HG03108 (cell line): ENCODE results near the gene KIF2C.

Experiments used
- ATAC-seq: cut with Tn5 transposase; IDR thresholded peaks from one replicate; pipeline ENCODE4 v1.9.1; 2021; ENCODE audit warnings: moderate library complexity; ENCODE audit not compliant: unreplicated experiment

Gene KIF2C

DNA sequence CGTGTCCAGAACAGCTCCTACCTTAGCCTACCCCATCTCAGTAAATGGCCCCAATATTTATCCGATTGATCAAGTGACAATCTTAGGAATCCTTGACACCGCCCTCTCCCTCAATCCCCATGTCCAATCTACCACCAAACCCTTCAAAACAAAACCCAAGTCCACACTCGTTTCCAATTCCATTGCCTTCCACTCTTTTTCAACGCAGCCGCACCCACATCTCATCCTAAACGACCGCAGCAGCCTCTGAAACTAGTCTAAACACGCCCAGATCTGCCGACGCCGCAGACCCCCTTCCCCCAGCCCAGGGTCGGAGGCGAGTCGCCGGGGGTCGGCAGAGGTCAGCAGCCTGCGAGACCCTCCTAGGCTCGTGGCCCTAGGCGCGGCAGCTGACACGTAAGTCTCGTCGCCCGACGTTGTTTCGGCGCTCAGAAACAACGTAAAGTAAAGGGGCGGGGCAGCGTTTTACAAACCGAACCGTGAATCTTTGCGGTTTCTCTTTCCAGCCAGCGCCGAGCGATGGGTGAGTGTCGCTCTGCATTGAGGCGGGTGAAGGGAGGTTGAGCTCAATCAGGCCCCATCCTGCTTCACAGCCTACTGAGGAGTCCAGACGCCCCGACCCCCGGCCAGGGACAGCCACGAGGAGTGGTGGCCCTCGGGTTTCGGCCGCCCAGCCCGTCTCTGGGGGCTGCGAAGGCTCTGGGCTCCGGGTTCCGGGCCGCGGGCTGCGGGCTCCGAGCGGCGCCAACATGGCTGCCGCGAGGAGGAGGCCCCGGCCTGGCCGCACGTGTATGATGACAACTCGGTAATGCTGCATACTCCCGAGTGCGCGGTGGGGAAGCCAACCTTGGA, 35.7 kb downstream of the KIF2C start, which contains the start of gene RPS8:
Gene RPS8, plus strand, starts transcription at position 463 of the 852 bp plus-strand sequence. Its CDS starts 57 bp downstream, at position 520.
- peak; percentile 79 for ATAC-seq

GRCh38 chr1:44775930-44776729, 36.5 kb downstream of the KIF2C start:
- ATAC-seq = peak; percentile 10

DNA sequence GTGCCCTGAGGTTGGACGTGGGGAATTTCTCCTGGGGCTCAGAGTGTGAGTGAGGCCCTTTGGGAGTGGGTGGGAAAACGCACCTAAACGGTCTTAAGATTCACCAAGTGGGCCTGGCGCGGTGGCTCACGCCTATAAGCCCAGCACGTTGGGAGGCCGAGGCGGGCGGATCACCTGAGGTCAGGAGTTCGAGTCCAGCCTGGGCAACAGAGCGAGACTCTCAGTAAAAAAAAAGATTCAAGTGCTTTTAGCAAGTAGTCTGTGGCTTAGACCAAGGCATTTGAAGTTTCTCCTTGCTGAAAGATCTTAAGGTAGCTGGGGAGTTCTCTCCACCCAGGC, 37.1 kb downstream of the KIF2C start:
- no peak for ATAC-seq

DNA sequence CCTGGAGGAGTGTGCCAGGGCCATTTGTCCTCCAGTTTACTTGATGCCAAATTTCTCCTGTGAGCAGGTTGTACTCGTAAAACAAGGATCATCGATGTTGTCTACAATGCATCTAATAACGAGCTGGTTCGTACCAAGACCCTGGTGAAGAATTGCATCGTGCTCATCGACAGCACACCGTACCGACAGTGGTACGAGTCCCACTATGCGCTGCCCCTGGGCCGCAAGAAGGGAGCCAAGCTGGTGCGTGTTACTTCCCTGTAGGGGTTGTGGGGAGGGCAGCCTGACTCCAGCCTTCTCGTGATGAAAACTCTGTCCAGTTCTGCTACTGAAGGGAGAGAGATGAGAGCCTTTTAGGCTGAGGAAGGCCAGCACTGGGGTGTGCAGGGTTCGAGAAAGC, 37.9 kb downstream of the KIF2C start:
- no peak for ATAC-seq

- no peak for ATAC-seq
Observed at GRCh38 chr1:44777969-44778635, 38.5 kb downstream of the KIF2C start.

DNA sequence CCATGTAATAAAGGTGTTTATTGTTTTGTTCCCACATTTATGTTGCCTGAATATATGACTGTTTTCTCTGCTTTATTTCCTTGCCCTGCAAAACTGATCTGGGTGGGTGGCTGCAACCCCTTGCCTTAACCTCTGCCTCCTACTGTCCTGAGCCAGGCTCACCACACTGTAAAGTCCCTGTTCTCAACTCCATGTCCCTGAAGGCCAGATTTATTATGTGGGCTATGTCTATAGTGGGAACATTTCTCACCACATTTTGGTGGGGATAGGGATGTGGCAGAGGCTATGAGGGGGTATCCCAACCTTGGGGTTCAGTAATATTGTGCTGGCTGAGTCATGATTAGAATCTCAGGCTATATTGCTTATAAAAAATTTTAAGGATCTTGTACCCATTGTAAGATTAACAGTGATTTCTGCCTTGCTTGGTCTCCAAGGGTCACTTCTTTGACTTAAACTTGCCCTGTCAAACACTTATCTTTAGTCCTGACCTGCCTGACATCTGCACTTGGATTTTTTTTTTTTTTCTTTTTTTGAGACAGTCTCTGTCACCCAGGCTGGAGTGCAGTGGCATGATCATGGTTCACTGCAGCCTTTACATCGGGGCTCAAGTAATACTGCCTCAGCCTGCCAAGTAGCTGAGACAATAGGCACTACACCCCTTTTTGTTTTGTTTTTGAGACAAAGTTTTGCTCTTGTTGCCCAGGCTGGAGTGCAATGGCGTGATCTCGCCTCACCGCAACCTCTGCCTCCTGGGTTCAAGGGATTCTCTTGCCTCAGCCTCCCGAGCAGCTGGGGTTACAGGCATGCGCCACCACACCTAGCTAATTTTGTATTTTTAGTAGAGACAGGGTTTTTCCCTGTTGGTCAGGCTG, 39.3 kb downstream of the KIF2C start:
- no peak for ATAC-seq

DNA sequence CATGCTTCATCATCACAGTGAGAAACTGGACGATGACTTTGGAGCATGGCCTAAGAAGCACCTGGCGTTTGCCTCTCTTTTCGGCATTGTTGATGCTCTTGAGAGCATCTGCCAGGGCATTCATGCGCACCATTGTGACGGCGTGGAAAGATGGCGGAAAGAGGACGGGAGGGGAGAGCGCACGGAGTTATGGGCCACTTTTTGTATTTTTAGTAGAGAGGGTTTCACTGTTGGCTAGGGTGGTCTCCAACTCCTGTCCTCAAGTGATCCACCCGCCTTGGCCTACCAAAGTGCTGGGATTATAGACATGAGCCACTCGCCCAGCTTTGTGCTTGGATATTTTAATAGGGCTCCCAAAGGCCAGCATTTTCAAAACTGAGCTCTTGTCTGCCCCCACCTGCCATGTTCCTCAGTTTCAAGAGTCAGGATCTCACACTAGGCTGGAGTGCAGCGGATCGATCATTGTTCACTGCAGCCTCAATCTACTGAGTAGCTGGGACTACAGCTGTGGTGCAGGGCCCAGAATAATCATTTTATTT, 41.0 kb downstream of the KIF2C start:
- no peak for ATAC-seq

DNA sequence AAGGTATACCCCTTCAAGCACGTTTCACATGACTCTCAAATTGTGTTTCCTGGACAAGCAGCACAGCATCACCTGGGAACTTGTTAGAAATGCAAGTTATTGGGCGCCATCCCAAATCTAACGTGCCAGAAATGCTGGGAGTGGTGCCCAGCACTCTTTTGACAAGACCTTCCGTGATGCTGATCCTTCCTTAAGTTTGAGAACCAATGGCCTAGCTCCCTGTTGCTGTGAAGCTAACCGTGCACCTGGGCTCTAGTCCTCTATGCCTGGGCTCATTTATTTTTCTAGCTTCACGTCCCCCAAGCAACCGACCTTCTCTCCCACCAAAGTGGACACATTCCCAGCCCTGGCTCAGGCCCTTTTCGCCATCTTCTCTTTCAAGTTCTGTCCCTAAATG, 44.1 kb downstream of the KIF2C start:
- ATAC-seq = no peak

DNA sequence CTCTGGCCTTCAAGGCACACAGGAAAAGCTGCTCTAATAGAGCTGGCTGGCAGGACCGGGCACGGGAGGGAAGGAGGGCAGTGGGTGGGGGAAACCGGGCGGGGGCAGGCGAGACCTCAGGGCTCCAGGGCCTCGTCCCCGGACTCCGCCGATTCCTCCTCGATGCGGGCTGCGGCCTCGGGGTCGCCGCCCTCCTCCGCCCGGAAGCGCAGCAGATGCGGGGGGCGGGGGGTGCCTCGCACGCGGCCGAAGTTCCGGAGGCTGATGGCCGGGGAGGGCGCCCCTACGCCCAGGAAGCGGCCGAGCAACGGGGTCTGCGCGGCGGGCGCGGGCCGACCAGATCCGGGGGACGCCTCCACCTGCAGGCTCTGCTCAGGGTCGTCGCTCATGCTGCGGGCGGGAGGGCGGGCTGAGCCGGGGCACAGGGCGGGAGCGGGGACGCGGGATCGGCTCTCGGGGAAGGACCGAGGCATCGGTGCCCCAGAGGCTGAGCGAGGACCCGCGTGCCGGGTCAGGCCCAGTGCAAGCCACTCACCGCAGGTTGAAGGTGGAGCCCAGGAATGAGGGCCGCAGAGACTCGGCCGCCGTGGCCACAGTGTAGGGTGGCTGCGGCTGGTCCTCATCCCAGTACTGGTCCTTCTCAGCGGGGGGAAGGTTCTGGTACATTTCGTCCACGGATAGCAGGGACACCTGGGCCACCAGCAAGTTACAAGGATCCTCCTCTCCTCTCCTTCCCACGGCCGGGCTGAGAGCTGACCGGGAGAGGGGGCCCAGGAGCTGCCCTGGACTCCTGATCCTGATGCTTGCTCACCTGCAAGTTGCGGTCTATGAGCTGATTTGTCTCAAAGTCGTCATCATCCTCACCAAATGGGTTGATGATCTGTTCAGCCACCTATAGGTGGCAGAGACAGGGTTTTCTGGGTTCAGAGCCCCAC, 44.7 kb downstream of the KIF2C start:
- ATAC-seq = no peak

GRCh38 chr1:44785029-44785380, 45.4 kb downstream of the KIF2C start:
- no peak for ATAC-seq

DNA sequence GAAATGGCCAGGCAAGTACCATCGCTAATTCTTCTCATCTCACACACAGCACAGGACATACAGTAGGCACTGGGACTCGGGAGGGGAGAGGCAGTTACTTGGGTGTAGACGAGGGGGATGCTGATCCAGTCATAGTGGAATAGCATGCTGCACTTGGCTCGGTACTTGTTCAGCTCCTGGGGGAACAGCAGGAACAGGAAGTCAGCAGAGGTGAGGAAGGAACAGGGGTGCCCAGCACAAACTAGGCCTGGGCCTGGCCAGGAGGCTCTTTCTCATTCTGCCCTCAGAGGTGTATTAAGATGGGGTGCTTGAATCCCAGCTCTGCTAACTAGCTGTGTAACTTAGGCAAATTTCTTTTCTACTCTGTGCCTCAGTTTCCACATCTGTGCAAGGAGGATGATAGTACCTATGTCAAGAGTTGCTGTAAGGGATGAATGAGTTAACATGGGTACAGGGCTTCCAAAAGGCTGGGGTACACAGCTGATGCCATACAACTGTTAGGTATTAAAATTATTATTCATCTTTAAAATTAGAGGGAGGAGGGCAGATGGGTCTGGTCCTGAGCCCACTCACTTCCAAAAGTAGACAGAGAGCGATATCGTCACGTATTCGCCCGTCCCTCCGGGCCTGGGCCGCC, 46.0 kb downstream of the KIF2C start:
- no peak for ATAC-seq

GRCh38 chr1:44786138-44786840, 46.7 kb downstream of the KIF2C start:
- peak; percentile 42 for ATAC-seq

DNA sequence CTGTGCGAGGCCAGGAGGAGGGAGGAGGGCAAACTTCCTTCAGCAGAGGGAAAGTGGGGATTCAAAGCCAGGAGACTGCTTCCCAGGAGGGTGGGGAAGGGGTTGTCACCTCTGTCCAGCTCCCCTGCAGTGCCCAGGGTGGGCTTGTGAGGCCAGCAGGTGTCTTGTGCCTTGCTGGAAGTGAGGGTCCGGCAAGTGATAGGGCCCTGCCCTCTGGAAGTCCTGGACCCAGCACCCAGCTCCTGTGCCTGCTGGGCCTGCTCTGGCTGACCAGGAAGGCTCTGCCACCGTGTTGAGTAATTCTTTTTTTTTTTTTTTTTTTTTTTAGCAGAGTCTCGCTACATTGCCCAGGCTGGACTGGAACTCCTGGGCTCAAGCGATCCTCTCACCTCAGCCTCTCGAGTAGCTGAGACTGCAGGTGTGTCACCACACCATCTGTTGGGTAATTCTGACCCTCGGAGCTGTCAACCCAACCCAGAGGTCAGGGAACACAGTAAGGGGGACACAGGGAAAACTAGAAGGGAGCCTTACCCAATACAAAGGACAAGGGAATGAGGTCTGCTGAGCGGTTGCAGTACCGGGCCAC, 47.3 kb downstream of the KIF2C start:
- ATAC-seq = no peak

DNA sequence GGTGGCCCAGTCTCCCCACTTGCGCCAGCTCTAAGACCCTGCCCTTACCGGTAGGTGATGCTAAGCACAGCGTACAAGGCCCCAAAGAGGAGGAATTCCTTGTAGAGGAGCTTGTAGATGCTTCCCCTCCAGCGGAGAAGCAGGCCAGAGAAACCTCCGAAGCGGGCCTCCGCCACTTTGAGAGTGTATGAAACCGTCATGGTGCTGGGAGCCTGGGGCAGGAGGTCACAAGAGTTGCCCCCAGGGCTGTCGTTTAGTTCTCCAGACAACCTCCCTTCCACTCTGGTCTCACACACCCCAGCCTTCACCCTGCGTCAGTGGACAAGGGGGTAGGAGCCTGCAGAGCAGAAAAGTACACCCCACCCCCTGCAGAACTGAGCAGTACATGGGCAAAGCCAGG, 47.9 kb downstream of the KIF2C start:
- no peak for ATAC-seq

GRCh38 chr1:44788120-44788860, 48.7 kb downstream of the KIF2C start, which contains the start of gene BEST4:
Gene BEST4 (minus strand): TSS chr1:44788170. CDS start chr1:44787705, 465 bp downstream.
- ATAC-seq = no peak

- ATAC-seq = no peak
Observed at GRCh38 chr1:44790968-44791801, 51.5 kb downstream of the KIF2C start.
